Neutrophil (primary cell): ENCODE results near the gene SV2B.

ENCODE experiments used
- H3K27ac ChIP-seq: fragments of 200-600 bp; sonication (generic); 2 replicates; pipeline ENCODE4 v1.5.1; 2016; ENCODE audit warnings: mild to moderate bottlenecking, moderate library complexity
- H3K27me3 ChIP-seq: fragments of 200-600 bp; sonication (generic); 2 replicates; pipeline ENCODE4 v1.6.0; 2016; ENCODE audit warnings: mild to moderate bottlenecking
- H3K36me3 ChIP-seq: fragments of 200-600 bp; sonication (generic); 2 replicates; pipeline ENCODE4 v1.5.1; 2017
- H3K4me1 ChIP-seq, 2 experiments: fragments of 200-600 bp in 1 of 2; sonication (generic) in 1 of 2; 1 replicate in 1 of 2; 2 replicates in 1 of 2; pipeline versions ENCODE4 v1.5.1 to v1.6.1; 2013 to 2016; ENCODE audit warnings: low read depth in 1 of 2, low read length in 1 of 2, mild to moderate bottlenecking in 1 of 2, moderate library complexity in 1 of 2; ENCODE audit not compliant: control insufficient read depth in 1 of 2, insufficient read depth in 1 of 2
- H3K4me3 ChIP-seq, 2 experiments: fragments of 200-600 bp in 1 of 2; sonication (generic) in 1 of 2; 1 replicate in 1 of 2; 2 replicates in 1 of 2; pipeline ENCODE4 v1.5.1; 2013 to 2016; ENCODE audit warnings: low read depth in 1 of 2, low read length in 1 of 2, mild to moderate bottlenecking in 1 of 2, moderate library complexity in 1 of 2
- H3K9me3 ChIP-seq: fragments of 200-600 bp; sonication (generic); 2 replicates; pipeline ENCODE4 v1.5.1; 2016
- CTCF ChIP-seq: fragments of 200-600 bp; sonication (generic); IDR thresholded peaks from 2 replicates; pipeline ENCODE4 v1.5.1; 2016; ENCODE audit warnings: antibody characterized with exemption

SV2B gene

GRCh38 chr15:91148243-91148642 is 48.2 kb downstream of the SV2B start:
- H3K9me3 ChIP-seq = no peaks in the 10 kb centered on the region
- no peak for TF ChIP-seq CTCF

GRCh38 chr15:91150502-91151160 is 50.6 kb downstream of the SV2B start:
- no peaks in the 10 kb centered on the region for H3K4me1 ChIP-seq
- H3K9me3 ChIP-seq = no peaks in the 10 kb centered on the region
- no peak overlapping the region for H3K27ac ChIP-seq
- no peak for TF ChIP-seq CTCF
- peaks cover 78% of the 10 kb centered on the region for H3K27me3 ChIP-seq
- H3K36me3 ChIP-seq = no peaks in the 10 kb centered on the region
- H3K4me3 ChIP-seq = no peak overlapping the region

More at GRCh38 chr15:91148243-91148642, 48.2 kb downstream of the SV2B start:
- peaks cover 87% of the 10 kb centered on the region for H3K27me3 ChIP-seq
- no peak overlapping the region for H3K27ac ChIP-seq
- no peaks in the 10 kb centered on the region for H3K36me3 ChIP-seq
- H3K4me1 ChIP-seq = no peaks in the 10 kb centered on the region
- H3K4me3 ChIP-seq = no peak overlapping the region

GRCh38 chr15:91151781-91152563 is 51.9 kb downstream of the SV2B start:
- Histone ChIP-seq H3K4me3 (no peak overlapping the region), H3K9me3 (no peaks in the 10 kb centered on the region), H3K27me3 (peaks cover 80% of the 10 kb centered on the region), H3K27ac (no peak overlapping the region), H3K4me1 (no peaks in the 10 kb centered on the region), H3K36me3 (no peaks in the 10 kb centered on the region)
- TF ChIP-seq CTCF = no peak

GRCh38 chr15:91152896-91153581 is 53.0 kb downstream of the SV2B start:
- Histone ChIP-seq H3K4me1 (peaks cover 0 to 6% of the 10 kb centered on the region in 2 experiments), H3K4me3 (no peak overlapping the region), H3K27ac (no peak overlapping the region), H3K9me3 (no peaks in the 10 kb centered on the region), H3K27me3 (peaks cover 79% of the 10 kb centered on the region), H3K36me3 (no peaks in the 10 kb centered on the region)
- TF ChIP-seq CTCF = no peak

- no peak for TF ChIP-seq CTCF
- Histone ChIP-seq H3K36me3 (no peaks in the 10 kb centered on the region), H3K27ac (no peak overlapping the region)
Measured at GRCh38 chr15:91153954-91154353, 53.9 kb downstream of the SV2B start.

More at GRCh38 chr15:91153954-91154353, 53.9 kb downstream of the SV2B start:
- Histone ChIP-seq H3K4me1 (peaks cover 0 to 6% of the 10 kb centered on the region in 2 experiments), H3K27me3 (peaks cover 73% of the 10 kb centered on the region), H3K4me3 (no peak overlapping the region), H3K9me3 (no peaks in the 10 kb centered on the region)
